DMS153 (cell line): ENCODE data around the gene GOLGA6L24.
"Not testable (repeated sequence)": the region's sequence is repeated elsewhere in the genome, so short reads cannot be mapped to it uniquely, and the experiment has no call there.

ENCODE experiments used
- DNase-seq: peaks from one replicate; lab custom pipeline; 2025; lab: John Stamatoyannopoulos, UW

GOLGA6L24 gene, protein sequence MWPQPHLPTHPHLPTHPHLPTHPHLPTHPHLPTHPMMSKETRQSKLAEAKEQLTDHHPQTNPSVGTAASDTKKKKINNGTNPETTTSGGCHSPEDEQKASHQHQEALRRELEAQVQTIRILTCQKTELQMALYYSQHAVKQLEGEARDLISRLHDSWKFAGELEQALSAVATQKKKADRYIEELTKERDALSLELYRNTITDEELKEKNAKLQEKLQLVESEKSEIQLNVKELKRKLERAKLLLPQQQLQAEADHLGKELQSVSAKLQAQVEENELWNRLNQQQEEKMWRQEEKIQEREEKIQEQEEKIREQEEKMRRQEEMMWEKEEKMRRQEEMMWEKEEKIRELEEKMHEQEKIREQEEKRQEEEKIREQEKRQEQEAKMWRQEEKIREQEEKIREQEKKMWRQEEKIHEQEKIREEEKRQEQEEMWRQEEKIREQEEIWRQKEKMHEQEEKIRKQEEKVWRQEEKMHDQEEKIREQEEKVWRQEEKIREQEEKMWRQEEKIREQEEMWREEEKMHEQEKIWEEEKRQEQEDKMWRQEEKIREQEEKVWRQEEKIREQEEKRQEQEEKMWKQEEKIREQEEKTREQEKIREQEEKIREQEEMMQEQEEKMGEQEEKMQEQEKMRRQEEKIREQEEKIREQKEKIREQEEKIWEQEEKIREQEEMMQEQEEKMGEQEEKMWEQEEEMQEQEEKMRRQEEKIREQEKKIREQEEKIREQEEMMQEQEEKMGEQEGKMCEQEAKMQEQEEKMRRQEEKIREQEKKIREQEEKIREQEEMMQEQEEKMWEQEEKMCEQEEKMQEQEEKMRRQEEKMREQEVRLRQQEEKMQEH

GRCh38 chr15:28357984-28358383 is at the start of gene GOLGA6L24:
Gene GOLGA6L24, minus strand, starts transcription at chr15:28358084. Its CDS starts 61 bp downstream, at chr15:28358023.
- DNase-seq: not testable (repeated sequence)

GRCh38 chr15:28402774-28403435 is 45.0 kb upstream of the GOLGA6L24 start:
- DNase-seq: not testable (repeated sequence)

DNA sequence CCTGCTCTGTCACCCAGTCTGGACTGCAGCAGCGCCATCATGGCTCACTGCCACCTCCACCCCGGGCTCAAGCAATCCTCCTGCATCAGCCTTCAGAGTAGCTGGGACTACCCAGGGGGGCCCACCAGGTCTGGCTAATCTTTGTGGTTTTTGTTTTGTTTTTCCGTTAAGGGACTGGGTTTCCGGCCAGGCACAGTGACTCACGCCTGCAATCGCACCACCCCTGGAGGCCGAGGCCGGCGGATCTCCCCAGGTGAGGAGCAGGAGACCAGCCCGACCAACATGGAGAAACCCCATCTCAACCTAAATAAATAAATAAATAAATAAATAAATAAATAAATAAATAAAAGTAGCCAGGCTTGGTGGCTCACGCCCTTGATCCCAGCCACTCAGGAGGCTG is 38.1 kb upstream of the GOLGA6L24 start:
- DNase-seq: not testable (repeated sequence)

DNA sequence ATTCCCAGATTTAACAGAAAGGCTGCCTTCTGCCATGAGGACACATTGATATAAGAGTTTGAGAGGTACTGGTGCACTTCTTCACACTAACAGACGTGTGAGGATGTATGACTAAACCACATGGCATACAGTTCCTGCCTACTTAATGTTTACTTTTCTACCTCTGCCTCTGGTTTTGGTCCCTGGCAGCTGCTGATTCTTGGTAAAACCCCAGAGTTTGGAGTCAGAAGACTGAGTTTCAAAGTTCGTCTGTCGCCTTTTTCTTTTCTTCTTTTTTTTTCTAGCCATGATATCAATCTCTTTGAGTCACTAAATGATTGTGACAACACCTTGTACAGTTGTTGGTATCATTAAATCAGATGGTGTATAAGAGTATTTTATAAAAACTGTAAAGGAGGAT is 22.2 kb upstream of the GOLGA6L24 start:
- DNase-seq: not testable (repeated sequence)

DNA sequence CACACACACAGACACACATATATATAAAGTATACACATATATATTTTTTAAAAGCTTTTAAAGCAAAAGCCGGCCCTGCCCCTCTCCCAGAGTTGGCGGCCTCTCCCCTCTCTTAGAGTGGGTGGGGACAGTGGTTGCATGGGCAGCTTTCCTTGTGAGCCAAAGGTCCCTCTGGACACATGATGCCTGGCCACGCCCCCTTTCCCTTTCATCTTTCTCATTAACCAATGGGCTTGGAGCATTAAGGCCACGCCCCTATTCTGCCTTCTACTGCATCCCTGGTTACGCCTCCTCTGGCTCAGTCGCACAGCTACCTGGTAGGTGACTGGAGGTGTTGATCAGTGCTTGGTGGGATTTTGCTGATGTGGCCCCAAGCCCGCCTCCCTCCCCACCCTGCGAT is 20.5 kb upstream of the GOLGA6L24 start, which contains the start of gene GOLGA8F:
TSS of gene GOLGA8F (plus strand) at position 301 of the 400 bp plus-strand sequence. CDS start at position 399, 98 bp downstream.
- not testable (repeated sequence) for DNase-seq

- not testable (repeated sequence) for DNase-seq
Observed at GRCh38 chr15:28365502-28365901, 7.6 kb upstream of the GOLGA6L24 start.

DNA sequence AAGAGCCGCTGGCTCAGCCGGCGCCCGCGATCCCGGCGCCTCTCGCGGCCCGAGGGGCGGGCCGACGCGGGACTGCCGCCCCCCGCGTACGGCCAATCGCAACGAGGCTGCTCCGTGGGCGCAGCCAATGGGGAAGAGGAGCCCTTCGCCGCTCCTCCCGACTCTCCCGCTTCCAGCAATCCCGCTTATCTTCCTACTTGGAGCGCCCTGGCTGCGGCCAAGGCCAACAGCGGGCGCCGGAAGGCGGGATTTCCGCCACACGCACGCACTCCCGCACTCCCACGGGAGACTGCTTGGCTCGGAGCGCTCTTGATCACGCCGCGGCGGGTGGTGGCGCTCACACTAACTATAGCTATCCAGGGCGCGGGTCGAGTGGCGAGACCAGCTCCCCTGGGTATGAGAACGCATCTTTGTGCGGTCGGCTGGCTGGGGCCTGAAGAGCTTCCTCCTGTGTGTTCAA is 35.7 kb downstream of the GOLGA6L24 start, which contains the start of gene HERC2:
TSS of gene HERC2 (minus strand) at position 51 of the 460 bp plus-strand sequence. CDS start 746 bp downstream, outside the sequence.
- DNase-seq: not testable (repeated sequence)

- DNase-seq: not testable (repeated sequence)
Observed at GRCh38 chr15:28321358-28322078, 36.4 kb downstream of the GOLGA6L24 start.

GRCh38 chr15:28319725-28320124 is 38.2 kb downstream of the GOLGA6L24 start:
- DNase-seq: not testable (repeated sequence)

GRCh38 chr15:28318828-28319227 is 39.1 kb downstream of the GOLGA6L24 start:
- DNase-seq: not testable (repeated sequence)

GRCh38 chr15:28318122-28318521 is 39.8 kb downstream of the GOLGA6L24 start:
- not testable (repeated sequence) for DNase-seq

DNA sequence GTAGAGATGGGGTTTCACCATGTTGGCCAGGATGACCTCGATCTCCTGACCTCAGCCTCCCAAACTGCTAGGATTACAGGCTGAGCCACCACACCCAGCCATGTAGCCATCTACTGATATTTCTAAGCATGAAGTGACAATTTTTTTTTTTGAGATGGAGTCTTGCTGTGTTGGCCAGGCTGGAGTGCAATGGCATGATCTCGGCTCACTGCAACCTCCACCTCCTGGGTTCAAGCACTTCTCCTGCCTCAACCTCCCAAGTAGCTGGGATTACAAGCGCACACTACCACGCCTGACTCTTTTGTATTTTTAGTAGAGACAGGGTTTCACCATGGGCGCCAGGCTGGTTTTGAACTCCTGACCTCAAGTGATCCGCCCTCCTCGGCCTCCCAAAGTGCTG is 40.9 kb downstream of the GOLGA6L24 start:
- DNase-seq: not testable (repeated sequence)

DNA sequence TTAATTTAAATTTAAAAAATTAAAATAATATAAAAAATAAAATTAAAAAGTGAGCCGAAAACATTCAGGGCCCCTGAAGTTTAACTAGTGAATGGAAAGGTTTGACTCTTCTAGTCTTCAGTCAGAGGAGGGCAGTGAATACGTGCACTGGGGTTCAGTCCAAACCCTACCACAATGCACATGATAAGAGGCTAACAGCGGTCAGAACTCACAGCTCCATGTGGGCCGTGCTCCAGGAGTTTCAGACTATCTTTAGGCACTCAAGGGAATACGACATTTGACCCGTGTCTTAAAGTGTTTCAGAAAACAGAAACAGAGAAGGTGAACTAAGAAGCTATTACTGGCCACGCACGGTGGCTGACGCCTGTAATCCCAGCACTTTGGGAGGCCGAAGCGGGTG is 47.4 kb downstream of the GOLGA6L24 start:
- not testable (repeated sequence) for DNase-seq

- DNase-seq: not testable (repeated sequence)
Observed at GRCh38 chr15:28308718-28309117, 49.2 kb downstream of the GOLGA6L24 start.
